ENCODE measurements around the gene KCNC1.

- TF ChIP-seq POLR2A (IDR thresholded peaks at IDR 0.05) (no peak), EP300 (IDR thresholded peaks at IDR 0.05) (no peak)
These were observed 38.4 kb downstream of the KCNC1 start for GRCh38 chr11:17772704-17773600.
